ENCODE data around the gene KRT38. TPM values are rescaled to one million over a fixed set of nuclear protein-coding genes. Genes with fewer than 3 reads are reported as not detected.

Gene KRT38
- total RNA-seq, 2 experiments from 2014 or later = not detected

- Mint-ChIP-seq H3K9me3 (no peaks in the 10 kb centered on the region), H3K27me3 (no peaks in the 10 kb centered on the region), H3K27ac (no peak overlapping the region), H3K36me3 (ENCODE audit: low read depth) (no peaks in the 10 kb centered on the region), H3K4me3 (no peak overlapping the region), H3K4me1 (ENCODE audit: low read depth) (no peaks in the 10 kb centered on the region)
- no peak for TF ChIP-seq CTCF (IDR thresholded peaks at IDR 0.05)
- CTCF ChIA-PET = interaction anchor here (1.2 to 1.4 kb wide), 2 partner anchors 12 to 74 kb away, joined by 3 read pairs; no protein-coding TSS in a partner anchor
- no peak for DNase-seq
- POLR2A ChIA-PET = no interaction called here
- intact Hi-C loops (cut with micrococcal nuclease) = no loop called here
- ATAC-seq = no peak
These were observed 34.1 kb upstream of the KRT38 start for GRCh38 chr17:41474863-41475262.

GRCh38 chr17:41468346-41468745 lies 27.6 kb upstream of the KRT38 start:
- no peaks in the 10 kb centered on the region for H3K4me1 Mint-ChIP-seq (ENCODE audit: low read depth)
- H3K27me3 Mint-ChIP-seq = peaks cover 2% of the 10 kb centered on the region
- H3K9me3 Mint-ChIP-seq = no peaks in the 10 kb centered on the region
- H3K36me3 Mint-ChIP-seq (ENCODE audit: low read depth) = no peaks in the 10 kb centered on the region
- H3K27ac Mint-ChIP-seq = no peak overlapping the region
- no peak overlapping the region for H3K4me3 Mint-ChIP-seq
- no peak for TF ChIP-seq CTCF (IDR thresholded peaks at IDR 0.05)
- ATAC-seq = no peak
- intact Hi-C loops (cut with micrococcal nuclease) = no loop called here
- POLR2A ChIA-PET = no interaction called here
- no peak for DNase-seq
- CTCF ChIA-PET = interaction anchor here (0.8 to 1.4 kb wide), 3 partner anchors 11 to 180 kb away, joined by 3 read pairs; no protein-coding TSS in a partner anchor

GRCh38 chr17:41467561-41467960 lies 26.8 kb upstream of the KRT38 start:
- Mint-ChIP-seq H3K4me3 (no peak overlapping the region), H3K9me3 (no peaks in the 10 kb centered on the region), H3K27me3 (peaks cover 2% of the 10 kb centered on the region), H3K36me3 (ENCODE audit: low read depth) (no peaks in the 10 kb centered on the region), H3K27ac (no peak overlapping the region), H3K4me1 (ENCODE audit: low read depth) (no peaks in the 10 kb centered on the region)
- ATAC-seq (no peak), DNase-seq (no peak)
- intact Hi-C loops (cut with micrococcal nuclease) = no loop called here
- POLR2A ChIA-PET = no interaction called here
- TF ChIP-seq CTCF (IDR thresholded peaks at IDR 0.05) = no peak
- CTCF ChIA-PET = interaction anchor here (0.8 kb wide), 1 partner anchor 181 kb away, joined by 3 read pairs; no protein-coding TSS in a partner anchor

- H3K36me3 Mint-ChIP-seq (ENCODE audit: low read depth) = no peaks in the 10 kb centered on the region
- DNase-seq = no peak
- H3K9me3 Mint-ChIP-seq = no peaks in the 10 kb centered on the region
- no peak for ATAC-seq
- TF ChIP-seq CTCF (IDR thresholded peaks at IDR 0.05) = no peak
- no peak within 1 kb of the TSS for H3K4me3 Mint-ChIP-seq
- intact Hi-C loops (cut with micrococcal nuclease) = no loop called here
- H3K4me1 Mint-ChIP-seq (ENCODE audit: low read depth) = no peaks in the 10 kb centered on the region
- CTCF ChIA-PET = interaction anchor here (1.2 kb wide), 1 partner anchor 49 kb away, joined by 3 read pairs; no protein-coding TSS in a partner anchor
- POLR2A ChIA-PET = interaction anchor here (0.8 kb wide), 1 partner anchor 24 kb away, joined by 3 read pairs; no protein-coding TSS in a partner anchor
- no peak within 1 kb of the TSS for H3K27ac Mint-ChIP-seq
- peaks cover 2% of the 10 kb centered on the region for H3K27me3 Mint-ChIP-seq
These were observed 26.2 kb upstream of the KRT38 start, which contains the start of gene KRT32 for GRCh38 chr17:41466988-41467387. Gene KRT32 (minus strand): TSS chr17:41467386. CDS start chr17:41467325, 61 bp downstream.

- ChIA-PET CTCF (no interaction called here), POLR2A (no interaction called here)
- Mint-ChIP-seq H3K4me3 (no peak overlapping the region), H3K27me3 (peaks cover 2% of the 10 kb centered on the region), H3K9me3 (no peaks in the 10 kb centered on the region), H3K4me1 (ENCODE audit: low read depth) (no peaks in the 10 kb centered on the region), H3K27ac (no peak overlapping the region), H3K36me3 (ENCODE audit: low read depth) (no peaks in the 10 kb centered on the region)
- no peak for ATAC-seq
- no peak for DNase-seq
- intact Hi-C loops (cut with micrococcal nuclease) = no loop called here
- no peak for TF ChIP-seq CTCF (IDR thresholded peaks at IDR 0.05)
These were observed 23.9 kb upstream of the KRT38 start for GRCh38 chr17:41464682-41465081.

All from activated CD8-positive, alpha-beta T cell treated with anti-CD3 and anti-CD28 coated beads for 36 hours (primary cell).